SK-N-SH (cell line): ENCODE measurements around the gene TCP11L1. TPM values are rescaled to one million over a fixed set of nuclear protein-coding genes. Genes with fewer than 3 reads are reported as not detected.
"Not testable (repeated sequence)": the region's sequence is repeated elsewhere in the genome, so short reads cannot be mapped to it uniquely, and the experiment has no call there.

Experiments used
- CTCF ChIA-PET: fragments of 300-600, 350-600 bp; formaldehyde crosslinking; extraction: SDS; loops from one replicate; lab custom pipeline; 2021; lab: Yijun Ruan, JAX
- POLR2A ChIA-PET: fragments of 350-600 bp; sonication (Branson Sonifier 250); formaldehyde crosslinking; extraction: SDS; loops from one replicate; lab custom pipeline; 2020; ENCODE audit warnings: antibody characterized with exemption, inconsistent platforms; lab: Yijun Ruan, JAX
- DNase-seq: peaks from one replicate; pipeline ENCODE4 v3.0.0; 2012
- H2AFZ ChIP-seq: fragments of 200-600 bp; sonication (generic); 2 replicates; pipeline ENCODE4 v1.8.1; 2016; ENCODE audit warnings: antibody characterized with exemption, mild to moderate bottlenecking, low read depth
- H3F3A ChIP-seq: fragments of 200-600 bp; sonication (generic); replicated peaks from 2 replicates; pipeline ENCODE3; 2016; ENCODE audit warnings: antibody characterized with exemption, mild to moderate bottlenecking; ENCODE audit not compliant: insufficient read depth
- H3K27ac ChIP-seq, 2 experiments: fragments of 200-500 bp in 1 of 2; fragments of 200-600 bp in 1 of 2; sonication (Bioruptor generic) in 1 of 2; sonication (generic), shearing (Covaris generic) in 1 of 2; 2 replicates each; pipeline versions ENCODE4 v1.5.1 to v1.6.1; 2014 to 2016; ENCODE audit warnings: low read depth in 2 of 2, inconsistent platforms in 1 of 2, low read length in 1 of 2, mild to moderate bottlenecking in 1 of 2, mixed read lengths in 1 of 2
- H3K27me3 ChIP-seq: fragments of 200-600 bp; sonication (generic), shearing (Covaris generic); 2 replicates; pipeline ENCODE4 v1.6.1; 2016; ENCODE audit warnings: mixed run types; ENCODE audit not compliant: insufficient read depth
- H3K36me3 ChIP-seq, 2 experiments: fragments of 200-500 bp in 1 of 2; fragments of 200-600 bp in 1 of 2; sonication (Bioruptor generic) in 1 of 2; sonication (generic) in 1 of 2; replicated peaks in 1 of 2; 2 replicates each; pipeline versions ENCODE3 to v1.5.1; 2014 to 2016; ENCODE audit warnings: low read length in 1 of 2, mild to moderate bottlenecking in 1 of 2; ENCODE audit not compliant: insufficient read depth in 2 of 2, control insufficient read depth in 1 of 2
- H3K4me1 ChIP-seq, 2 experiments: fragments of 200-500 bp in 1 of 2; fragments of 200-600 bp in 1 of 2; sonication (Bioruptor generic) in 1 of 2; sonication (generic), shearing (Covaris generic) in 1 of 2; 2 replicates each; pipeline versions ENCODE4 v1.5.1 to v1.6.1; 2014 to 2016; ENCODE audit warnings: low read depth in 1 of 2, low read length in 1 of 2, mixed run types in 1 of 2; ENCODE audit not compliant: insufficient read depth in 2 of 2, control insufficient read depth in 1 of 2
- H3K4me2 ChIP-seq: fragments of 200-600 bp; sonication (generic), shearing (Covaris generic); 2 replicates; pipeline ENCODE4 v1.6.1; 2017; ENCODE audit warnings: mixed run types
- H3K4me3 ChIP-seq, 2 experiments: fragments of 200-500 bp in 1 of 2; fragments of 200-600 bp in 1 of 2; sonication (Bioruptor generic) in 1 of 2; sonication (generic), shearing (Covaris generic) in 1 of 2; 2 replicates each; pipeline versions ENCODE4 v1.5.1 to v1.8.1; 2014 to 2016; ENCODE audit warnings: low read depth in 2 of 2, inconsistent platforms in 1 of 2, low read length in 1 of 2, mild to moderate bottlenecking in 1 of 2, mixed read lengths in 1 of 2, moderate library complexity in 1 of 2
- H3K79me2 ChIP-seq: fragments of 200-600 bp; sonication (generic); 2 replicates; pipeline ENCODE4 v1.8.1; 2017; ENCODE audit warnings: mild to moderate bottlenecking; ENCODE audit not compliant: insufficient read depth
- H3K9ac ChIP-seq: fragments of 200-600 bp; sonication (generic); 2 replicates; pipeline ENCODE4 v1.6.1; 2017; ENCODE audit warnings: mixed run types
- H3K9me2 ChIP-seq: fragments of 200-600 bp; sonication (generic); 2 replicates; pipeline ENCODE4 v1.6.1; 2017; ENCODE audit warnings: mixed run types
- H3K9me3 ChIP-seq: fragments of 200-600 bp; sonication (generic); 2 replicates; pipeline ENCODE4 v1.6.1; 2017; ENCODE audit warnings: mixed run types, mild to moderate bottlenecking, moderate library complexity
- H4K20me1 ChIP-seq: fragments of 200-600 bp; sonication (generic); 2 replicates; pipeline ENCODE4 v1.6.1; 2017; ENCODE audit warnings: mild to moderate bottlenecking, mixed run types; ENCODE audit not compliant: insufficient read depth
- EP300 ChIP-seq, 2 experiments: IDR thresholded peaks; 2 replicates each; pipeline versions ENCODE4 v1.4.0 to v1.6.1; 2012; ENCODE audit warnings: borderline replicate concordance in 1 of 2, low read depth in 1 of 2, low read length in 1 of 2
- EZH2phosphoT487 ChIP-seq: fragments of 200-600 bp; sonication (generic); IDR thresholded peaks from 2 replicates; pipeline ENCODE4 v1.6.1; 2017; ENCODE audit warnings: low read depth, mixed run types, mild to moderate bottlenecking, antibody characterized with exemption, moderate library complexity, borderline replicate concordance
- FOSL2 ChIP-seq: IDR thresholded peaks from 2 replicates; pipeline ENCODE4 v1.4.0; 2012; ENCODE audit warnings: low read depth, mild to moderate bottlenecking, moderate library complexity, borderline replicate concordance
- GABPA ChIP-seq: IDR thresholded peaks from 2 replicates; pipeline ENCODE4 v1.4.0; 2012; ENCODE audit warnings: low read depth, mild to moderate bottlenecking
- JUND ChIP-seq: IDR thresholded peaks from 2 replicates; pipeline ENCODE4 v1.4.0; 2012
- MXI1 ChIP-seq: IDR thresholded peaks from 2 replicates; pipeline ENCODE4 v1.6.1; 2012; ENCODE audit warnings: mild to moderate bottlenecking, low read depth, low read length, improper control_type of control experiment
- WGBS: methylation state at CpG from one replicate; pipeline ENCODE4 v1.1.6; 2017; ENCODE audit warnings: low lambda C conversion rate; 5-methylcytosine and 5-hydroxymethylcytosine counted together
- polyA plus RNA-seq, 3 experiments: library from polyadenylated mRNA; depleted of rRNA; stranded (reverse); fragments of >200 nt; gene quantifications; 2 replicates each; pipeline ENCODE4 v1.2.3, GENCODE V29; 2012
- small RNA-seq, 7 experiments: library from RNA; depleted of rRNA; stranded (forward); fragments of <200 nt; gene quantifications; one replicate each; pipeline ENCODE3, GENCODE V24; 2012
- TF ChIP-seq, protein P1 (sequence below): fragments of 150-350 bp; IDR thresholded peaks from 2 replicates; pipeline ENCODE4 v1.6.1; 2016; ENCODE audit warnings: mild to moderate bottlenecking, low read depth, low read length
- TF ChIP-seq, protein P2 (sequence below): IDR thresholded peaks from 2 replicates; pipeline ENCODE4 v1.4.0; 2012; ENCODE audit warnings: low read depth, borderline replicate concordance

Gene TCP11L1
- polyA plus RNA-seq, 1 of the 3 experiments (the other 2 are of a cell fraction), result 12.7 TPM

DNA sequence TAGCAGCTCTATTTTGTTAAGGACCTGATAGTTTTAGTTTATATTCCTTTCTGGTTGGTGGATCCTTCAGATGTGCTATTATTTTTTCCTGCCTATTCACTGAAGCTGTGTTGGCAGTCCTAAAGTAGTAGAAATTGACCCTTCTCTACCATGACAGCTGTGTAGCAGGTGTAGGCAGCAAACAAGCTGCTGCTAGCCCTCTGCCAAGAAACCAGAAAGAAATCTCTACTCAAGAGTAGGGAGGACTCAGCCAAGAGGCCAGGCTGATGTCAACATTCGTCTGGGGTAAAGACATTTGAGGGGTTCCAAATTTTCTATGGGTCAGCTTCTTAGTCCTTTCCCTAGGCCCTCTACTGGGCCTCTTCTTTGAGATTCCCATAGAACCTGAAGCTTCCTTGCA lies 70.7 kb downstream of the TCP11L1 start (continued):
- TF ChIP-seq EP300 (IDR thresholded peaks at IDR 0.05; ENCODE audit: borderline replicate concordance in 1 of 2, low read depth in 1 of 2, low read length in 1 of 2), result no peak
- no peak for TF ChIP-seq MXI1

DNA sequence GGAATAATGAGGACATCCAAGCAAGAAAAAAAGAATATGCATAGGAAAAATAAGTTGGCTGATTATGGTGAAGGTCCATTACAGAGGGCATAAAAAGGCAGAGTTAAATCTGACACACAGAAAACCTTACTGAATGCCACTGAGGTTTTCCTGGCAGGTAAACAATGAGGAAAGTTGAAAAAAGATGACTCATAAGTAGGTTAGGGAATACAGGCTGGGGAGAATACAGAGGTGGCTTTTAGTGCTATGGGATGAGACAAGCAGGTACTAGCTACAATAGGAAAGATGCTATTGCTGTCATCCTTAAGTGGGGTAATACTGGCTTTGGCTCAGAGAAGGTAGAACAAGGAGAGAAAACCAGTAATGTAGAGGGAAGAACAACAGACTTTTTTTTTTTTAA lies 77.2 kb downstream of the TCP11L1 start:
- POLR2A ChIA-PET, result no interaction called here
- no peak for DNase-seq
- H3K27ac ChIP-seq, result no peak overlapping the region

DNA sequence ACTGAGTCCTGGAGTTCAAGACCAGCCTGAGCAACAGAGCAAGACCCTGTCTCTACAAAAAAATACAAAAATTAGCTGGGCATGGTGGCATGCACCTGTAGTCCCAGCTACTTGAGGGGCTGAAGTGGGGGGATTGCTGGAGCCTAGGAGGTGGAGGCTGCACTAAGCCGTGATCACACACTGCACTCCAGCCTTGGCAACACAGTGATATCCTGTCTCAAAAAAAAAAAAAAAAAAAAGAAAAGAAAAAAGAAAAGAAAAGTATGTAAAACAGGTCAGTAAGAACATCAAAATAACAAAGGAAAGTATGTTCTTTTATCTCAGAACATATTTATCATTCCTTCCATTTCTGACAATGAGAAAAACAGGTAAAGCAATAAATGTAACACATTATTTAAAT lies 83.3 kb downstream of the TCP11L1 start:
- H3K4me3 ChIP-seq, H3K79me2 ChIP-seq, H3K9me2 ChIP-seq, POLR2A ChIA-PET, H3K9ac ChIP-seq, DNase-seq, H3K27me3 ChIP-seq, H2AFZ ChIP-seq, H3K4me2 ChIP-seq, H3K9me3 ChIP-seq, H4K20me1 ChIP-seq, H3K27ac ChIP-seq: not testable (repeated sequence)
- peaks cover 36% of the 10 kb centered on the region for H3F3A ChIP-seq
- WGBS, result 94% methylated on average over 1 of the region's 1 CpG
- CTCF ChIA-PET, result interaction anchor here (1.4 kb wide), 1 partner anchor 22 kb away, joined by 5 read pairs; no protein-coding TSS in a partner anchor
- peaks cover 9 to 25% of the 10 kb centered on the region in 2 experiments for H3K36me3 ChIP-seq
- H3K4me1 ChIP-seq, result peaks cover 0 to 21% of the 10 kb centered on the region in 2 experiments; a peak in 2 of 4 replicates

More for the DNA sequence above, 77.2 kb downstream of the TCP11L1 start:
- Histone ChIP-seq H3K4me3 (no peak overlapping the region), H3K36me3 (no peaks in the 10 kb centered on the region), H3F3A (peaks cover 21% of the 10 kb centered on the region), H3K4me1 (peaks cover 0 to 21% of the 10 kb centered on the region in 2 experiments; a peak in 2 of 4 replicates), H3K27me3 (no peaks in the 10 kb centered on the region), H3K79me2 (no peaks in the 10 kb centered on the region), H4K20me1 (no peaks in the 10 kb centered on the region), H3K4me2 (no peak overlapping the region), H2AFZ (no peak overlapping the region), H3K9ac (no peak overlapping the region), H3K9me2 (no peaks in the 10 kb centered on the region), H3K9me3 (no peaks in the 10 kb centered on the region)
- TF ChIP-seq, protein P1, sequence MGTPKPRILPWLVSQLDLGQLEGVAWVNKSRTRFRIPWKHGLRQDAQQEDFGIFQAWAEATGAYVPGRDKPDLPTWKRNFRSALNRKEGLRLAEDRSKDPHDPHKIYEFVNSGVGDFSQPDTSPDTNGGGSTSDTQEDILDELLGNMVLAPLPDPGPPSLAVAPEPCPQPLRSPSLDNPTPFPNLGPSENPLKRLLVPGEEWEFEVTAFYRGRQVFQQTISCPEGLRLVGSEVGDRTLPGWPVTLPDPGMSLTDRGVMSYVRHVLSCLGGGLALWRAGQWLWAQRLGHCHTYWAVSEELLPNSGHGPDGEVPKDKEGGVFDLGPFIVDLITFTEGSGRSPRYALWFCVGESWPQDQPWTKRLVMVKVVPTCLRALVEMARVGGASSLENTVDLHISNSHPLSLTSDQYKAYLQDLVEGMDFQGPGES, result no peak
- TF ChIP-seq GABPA, result no peak
- TF ChIP-seq MXI1, result no peak
- no peak for TF ChIP-seq EZH2phosphoT487
- TF ChIP-seq JUND, result no peak
- TF ChIP-seq, protein P2, sequence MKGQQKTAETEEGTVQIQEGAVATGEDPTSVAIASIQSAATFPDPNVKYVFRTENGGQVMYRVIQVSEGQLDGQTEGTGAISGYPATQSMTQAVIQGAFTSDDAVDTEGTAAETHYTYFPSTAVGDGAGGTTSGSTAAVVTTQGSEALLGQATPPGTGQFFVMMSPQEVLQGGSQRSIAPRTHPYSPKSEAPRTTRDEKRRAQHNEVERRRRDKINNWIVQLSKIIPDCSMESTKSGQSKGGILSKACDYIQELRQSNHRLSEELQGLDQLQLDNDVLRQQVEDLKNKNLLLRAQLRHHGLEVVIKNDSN, result no peak
- TF ChIP-seq FOSL2, result peak; percentile 17; the same call in 1 of the 2 replicates
- CTCF ChIA-PET, result interaction anchor here (0.6 kb wide), 1 partner anchor 158 kb away, joined by 3 read pairs; no protein-coding TSS in a partner anchor

Small RNAs within 50 kb of the gene (small RNA-seq; reads per million reads assigned to genes)
- 0 reads per million in 7 experiments for gene RF00019

Other genes with a start within 250 kb of the TCP11L1 start
- not detected in 2 replicates for gene CCDC73, start 244.9 kb upstream of the TCP11L1 start, polyA plus RNA-seq (2012; rRNA removed)
- gene PRRG4, start 209.6 kb upstream of the TCP11L1 start, polyA plus RNA-seq (2012; rRNA removed), result 0.21 TPM in 2 replicates
- 4.2 and 4.4 TPM in 2 replicates for gene QSER1, start 146.8 kb upstream of the TCP11L1 start, polyA plus RNA-seq (2012; rRNA removed)
- gene DEPDC7, start 23.7 kb upstream of the TCP11L1 start, polyA plus RNA-seq (2012; rRNA removed), result 9.7 and 14.2 TPM in 2 replicates
- gene CSTF3, start 121.9 kb downstream of the TCP11L1 start, polyA plus RNA-seq (2012; rRNA removed), result 26.3 and 34.6 TPM in 2 replicates
- gene HIPK3, start 217.8 kb downstream of the TCP11L1 start, polyA plus RNA-seq (2012; rRNA removed), result 5.2 and 7.0 TPM in 2 replicates